ENCODE measurements around the gene GMEB2.
"Not testable (repeated sequence)": the region's sequence is repeated elsewhere in the genome, so short reads cannot be mapped to it uniquely, and the experiment has no call there.

Gene GMEB2, protein sequence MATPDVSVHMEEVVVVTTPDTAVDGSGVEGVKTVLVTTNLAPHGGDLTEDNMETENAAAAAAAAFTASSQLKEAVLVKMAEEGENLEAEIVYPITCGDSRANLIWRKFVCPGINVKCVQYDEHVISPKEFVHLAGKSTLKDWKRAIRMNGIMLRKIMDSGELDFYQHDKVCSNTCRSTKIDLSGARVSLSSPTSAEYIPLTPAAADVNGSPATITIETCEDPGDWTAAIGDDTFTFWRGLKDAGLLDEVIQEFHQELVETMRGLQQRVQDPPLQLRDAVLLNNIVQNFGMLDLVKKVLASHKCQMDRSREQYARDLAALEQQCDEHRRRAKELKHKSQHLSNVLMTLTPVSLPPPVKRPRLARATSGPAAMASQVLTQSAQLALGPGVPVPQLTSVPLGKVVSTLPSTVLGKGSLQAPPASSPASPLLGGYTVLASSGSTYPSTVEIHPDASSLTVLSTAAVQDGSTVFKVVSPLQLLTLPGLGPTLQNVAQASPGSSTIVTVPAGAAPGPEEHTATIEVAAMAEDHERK

DNA sequence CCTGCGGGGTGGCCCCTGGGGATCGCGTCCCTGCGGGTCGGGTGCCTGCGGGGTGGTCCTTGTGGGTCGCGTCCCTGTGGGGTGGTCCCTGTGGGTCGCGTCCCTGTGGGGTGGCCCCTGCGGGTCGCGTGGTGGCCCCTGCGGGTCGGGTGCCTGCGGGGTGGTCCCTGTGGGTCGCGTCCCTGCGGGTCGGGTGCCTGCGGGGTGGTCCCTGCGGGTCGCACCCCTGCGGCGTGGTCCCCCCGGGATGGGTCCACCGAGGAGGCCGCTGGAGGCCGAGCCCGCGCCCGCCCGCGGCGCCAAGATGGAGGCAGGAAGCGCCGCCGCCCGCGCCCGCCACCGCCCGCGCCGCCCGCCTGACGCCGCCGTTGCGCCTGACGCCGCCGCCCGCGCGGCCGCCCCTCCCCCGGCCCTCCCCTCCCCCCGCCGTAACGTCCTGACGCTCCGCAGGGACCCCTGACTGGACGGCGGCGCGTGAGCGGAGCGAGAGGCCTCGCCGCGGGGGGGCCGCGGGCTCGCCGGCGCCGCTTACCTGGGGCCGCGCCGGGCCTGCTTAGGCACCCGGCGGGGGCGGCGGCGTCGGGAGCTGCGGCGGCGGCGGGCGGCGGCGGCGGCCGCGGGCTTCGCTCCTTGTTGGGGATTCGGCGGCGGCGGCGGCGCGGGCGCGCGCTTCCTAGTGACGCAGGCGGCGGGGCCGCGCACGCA is at the start of gene GMEB2:
GMEB2 (minus strand) TSS at position 678 of the 705 bp plus-strand sequence. CDS start 7,704 bp downstream, outside the sequence.
- peak; percentile 67 for DNase-seq (ENCODE audit: low read depth)

DNA sequence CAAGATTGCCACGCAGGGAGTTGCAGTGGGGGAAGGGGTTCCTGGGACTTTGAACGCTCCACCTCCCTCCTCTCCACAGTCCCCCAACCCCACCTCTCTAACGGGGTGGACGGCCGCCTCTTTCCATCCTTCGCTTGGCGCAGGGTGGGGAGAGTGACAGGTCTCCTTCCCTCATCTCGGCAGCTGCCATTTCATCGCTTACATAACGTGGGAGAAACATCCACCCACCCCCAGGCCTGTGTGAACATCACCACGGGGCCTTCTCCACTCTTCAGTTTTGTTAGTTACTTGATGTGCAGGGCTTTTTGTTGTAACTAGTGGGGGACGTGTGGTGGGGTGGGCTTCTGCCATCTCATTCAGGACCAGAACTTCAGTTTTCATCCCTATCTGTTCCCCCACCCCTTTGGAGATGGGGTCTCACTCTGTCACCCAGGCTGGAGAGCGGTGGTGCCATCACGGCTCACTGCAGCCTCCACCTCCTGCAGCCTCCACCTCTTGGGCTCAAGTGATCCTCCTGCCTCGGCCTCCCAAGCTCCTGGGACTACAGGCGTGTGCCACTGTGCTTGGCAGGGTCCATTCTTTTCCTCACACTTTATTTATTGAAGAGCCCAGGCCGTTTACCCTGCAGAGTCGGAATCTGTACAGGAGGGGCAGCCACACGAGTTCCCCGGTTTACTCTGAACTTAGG is 48.9 kb upstream of the GMEB2 start:
- no peak for DNase-seq (ENCODE audit: low read depth)

GRCh38 chr20:63673951-63674350 is 47.0 kb upstream of the GMEB2 start:
- no peak for DNase-seq (ENCODE audit: low read depth)

DNA sequence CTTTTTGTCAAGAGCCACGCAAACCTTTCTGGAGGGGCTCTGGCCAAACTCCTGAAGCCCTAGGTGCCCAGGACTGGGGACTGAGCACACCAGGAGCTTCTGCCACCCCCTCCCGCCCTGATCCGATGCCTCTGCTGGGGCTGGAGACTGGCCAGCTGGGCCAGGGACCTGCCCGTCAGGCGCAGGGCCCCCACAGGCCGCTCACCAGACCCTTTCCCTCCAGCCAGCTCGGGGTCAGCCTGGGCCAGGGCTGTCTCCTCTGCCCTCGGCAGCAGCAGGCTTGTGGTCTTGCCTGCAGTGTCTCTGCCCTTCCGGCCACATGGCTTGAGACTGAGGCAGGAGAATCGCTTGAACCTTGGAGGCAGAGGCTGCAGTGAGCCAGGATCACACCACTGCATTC is 45.8 kb upstream of the GMEB2 start:
- no peak for DNase-seq (ENCODE audit: low read depth)

DNA sequence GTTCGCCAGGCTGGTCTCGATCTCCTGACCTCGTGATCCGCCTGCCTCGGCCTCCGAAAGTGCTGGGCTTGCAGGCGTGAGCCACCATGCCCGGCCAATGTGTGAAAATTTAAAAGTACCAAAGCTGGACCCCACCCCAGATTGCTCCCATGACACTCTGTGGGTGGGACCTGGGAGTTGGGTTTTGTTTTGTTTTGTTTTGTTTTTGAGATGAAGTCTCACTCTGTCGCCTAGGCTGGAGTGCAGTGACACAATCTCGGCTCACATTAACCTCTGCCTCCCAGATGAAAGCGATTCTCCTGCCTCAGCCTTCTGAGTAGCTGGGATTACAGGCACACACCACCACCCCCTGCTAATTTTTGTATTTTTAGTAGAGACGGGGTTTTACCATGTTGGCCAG is 44.8 kb upstream of the GMEB2 start:
- not testable (repeated sequence) for DNase-seq (ENCODE audit: low read depth)

GRCh38 chr20:63668351-63668750 is 41.5 kb upstream of the GMEB2 start:
- no peak for DNase-seq (ENCODE audit: low read depth)

DNA sequence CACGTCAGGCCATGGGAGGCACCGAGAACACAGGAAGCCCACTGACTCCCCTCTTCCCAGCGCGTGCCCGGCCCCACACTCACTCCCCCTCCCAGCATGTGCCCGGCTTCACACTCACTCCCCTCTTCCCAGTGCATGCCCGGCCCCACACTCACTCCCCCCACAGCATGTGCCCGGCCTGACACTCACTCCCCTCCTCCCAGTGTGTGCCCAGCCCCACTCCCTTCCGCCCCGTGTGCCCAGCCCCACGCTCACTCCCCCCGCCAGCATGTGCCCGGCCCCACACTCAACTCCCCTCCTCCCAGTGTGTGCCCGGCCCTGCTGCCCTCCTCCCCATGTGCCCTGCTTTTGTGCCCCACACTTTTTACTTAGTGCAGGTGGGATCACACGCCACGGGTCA is 41.0 kb upstream of the GMEB2 start:
- DNase-seq (ENCODE audit: low read depth), result no peak

GRCh38 chr20:63665708-63666107 is 38.8 kb upstream of the GMEB2 start:
- no peak for DNase-seq (ENCODE audit: low read depth)

DNA sequence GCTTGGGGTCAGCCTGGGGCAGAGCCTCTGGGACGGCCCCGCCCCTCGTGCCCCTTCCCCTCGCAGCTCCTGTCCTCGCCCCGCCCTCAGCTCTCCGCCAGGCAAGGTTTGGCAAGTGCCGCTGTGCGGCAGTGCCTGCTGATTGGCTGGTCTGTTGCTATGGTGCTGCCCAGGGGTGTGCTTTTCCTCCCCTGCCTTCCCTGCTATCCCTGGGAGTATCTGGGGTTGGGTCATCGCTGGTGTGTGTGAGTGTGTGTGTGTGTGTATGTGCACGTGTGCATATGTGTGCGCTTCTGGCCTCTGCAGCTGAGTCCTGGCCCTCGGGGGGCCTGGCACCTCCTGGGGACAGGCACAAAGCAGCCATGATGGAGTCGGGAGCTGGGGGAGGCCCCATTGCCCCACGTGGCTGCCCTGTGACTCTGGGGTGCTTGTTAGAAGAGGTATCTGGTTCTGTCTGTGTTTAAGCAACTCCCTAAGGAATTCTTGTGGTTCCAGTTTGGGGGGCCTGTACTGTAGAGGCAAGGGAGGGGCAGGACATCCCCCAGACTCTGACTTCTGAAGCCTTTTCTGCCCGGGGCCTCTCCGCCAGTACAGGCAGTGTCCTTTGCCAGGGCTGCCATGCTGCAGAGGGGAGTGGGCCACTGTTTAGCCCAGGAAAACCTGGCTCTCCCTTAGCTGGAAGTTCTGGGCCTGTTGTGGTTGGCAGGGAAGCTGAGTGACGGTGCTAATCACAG is 38.1 kb upstream of the GMEB2 start:
- DNase-seq (ENCODE audit: low read depth), result no peak

DNA sequence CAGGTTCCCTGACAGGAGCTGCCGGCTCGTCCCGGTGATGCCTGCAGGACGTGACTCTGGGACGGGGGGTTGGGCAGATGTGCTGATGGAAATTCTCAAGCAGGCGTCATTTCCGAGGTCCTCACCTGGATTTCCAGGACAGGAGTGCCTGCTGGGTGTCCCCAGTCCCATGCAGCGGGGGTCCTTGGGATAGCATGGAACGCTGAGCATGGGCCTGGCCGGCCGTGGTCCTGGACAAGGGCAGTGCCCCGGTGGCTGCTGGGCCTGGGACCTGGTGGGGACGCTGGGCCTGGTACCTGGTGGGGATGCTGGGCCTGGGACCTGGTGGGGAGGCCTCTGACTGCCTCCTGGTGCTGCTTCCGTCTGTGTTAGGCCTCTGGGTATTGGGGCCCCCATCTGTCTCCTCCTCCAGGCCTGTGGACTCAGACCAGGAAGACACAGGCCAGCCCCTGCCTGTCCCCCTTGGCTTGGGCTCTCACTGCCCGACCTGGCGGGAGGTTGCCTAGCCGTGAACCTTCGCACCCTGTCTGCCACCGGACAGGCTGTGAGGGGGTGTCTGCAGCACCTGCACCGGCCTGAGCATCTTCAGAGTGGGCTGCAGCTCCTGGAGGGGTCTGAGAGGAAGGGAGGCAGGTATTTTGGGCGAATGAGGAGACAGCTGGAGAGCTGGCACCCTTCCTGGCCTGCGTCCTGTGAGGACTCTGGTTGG is 37.4 kb upstream of the GMEB2 start:
- DNase-seq (ENCODE audit: low read depth), result no peak

DNA sequence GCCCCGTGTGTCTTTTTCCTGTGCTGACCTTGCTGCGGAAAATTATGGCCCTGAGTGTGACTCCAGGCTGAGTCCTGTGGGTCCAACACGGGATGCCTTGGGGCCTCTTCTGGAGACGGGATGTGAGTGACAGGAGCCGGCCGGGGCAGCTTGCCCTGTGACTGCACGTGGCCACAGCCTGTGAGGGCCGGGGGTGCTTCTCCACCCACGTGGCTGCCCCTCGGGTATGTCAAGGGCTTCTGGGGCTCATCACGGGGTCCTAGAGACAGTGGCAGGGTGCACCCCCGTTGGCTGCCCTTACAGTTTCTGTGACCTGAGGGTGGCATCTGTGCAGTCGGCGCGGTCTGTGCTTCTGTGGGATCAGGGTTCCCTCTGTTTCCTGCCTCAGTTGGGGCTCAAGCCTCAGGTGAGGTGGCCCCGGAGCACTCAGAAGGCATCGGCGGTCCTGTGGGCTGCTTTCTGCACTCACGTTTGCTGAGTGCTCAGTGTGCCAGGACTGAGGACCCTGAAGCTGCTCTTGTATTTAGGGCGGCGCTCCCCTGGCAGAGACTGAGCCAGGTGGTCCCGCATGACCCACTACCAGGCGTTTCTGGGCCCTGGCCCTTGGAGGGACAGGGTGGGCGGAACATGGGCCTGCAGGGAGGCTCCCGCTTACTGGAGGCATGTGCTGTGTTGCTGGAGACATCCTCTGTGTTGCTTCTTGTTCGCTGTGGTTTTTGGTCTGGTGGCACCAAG is 36.6 kb upstream of the GMEB2 start:
- no peak for DNase-seq (ENCODE audit: low read depth)

DNA sequence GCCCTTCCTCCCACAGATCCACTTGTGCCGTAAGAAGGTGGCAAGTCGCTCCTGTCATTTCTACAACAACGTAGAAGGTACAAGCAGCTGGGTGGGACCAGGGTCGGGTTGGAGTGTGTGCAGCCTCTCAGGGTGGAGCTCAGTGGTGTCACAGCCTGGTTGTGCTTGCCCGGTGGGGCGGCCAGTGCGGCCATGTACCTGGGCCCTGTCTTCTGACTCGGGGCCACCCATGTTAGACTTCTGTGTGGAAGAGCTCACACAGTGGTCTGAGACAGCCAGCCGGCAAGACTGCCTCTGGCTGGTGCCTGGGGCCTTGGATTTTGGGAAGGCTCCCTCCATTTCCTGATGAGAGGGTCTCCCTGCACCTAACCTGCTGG is 35.9 kb upstream of the GMEB2 start:
- DNase-seq (ENCODE audit: low read depth), result no peak

DNA sequence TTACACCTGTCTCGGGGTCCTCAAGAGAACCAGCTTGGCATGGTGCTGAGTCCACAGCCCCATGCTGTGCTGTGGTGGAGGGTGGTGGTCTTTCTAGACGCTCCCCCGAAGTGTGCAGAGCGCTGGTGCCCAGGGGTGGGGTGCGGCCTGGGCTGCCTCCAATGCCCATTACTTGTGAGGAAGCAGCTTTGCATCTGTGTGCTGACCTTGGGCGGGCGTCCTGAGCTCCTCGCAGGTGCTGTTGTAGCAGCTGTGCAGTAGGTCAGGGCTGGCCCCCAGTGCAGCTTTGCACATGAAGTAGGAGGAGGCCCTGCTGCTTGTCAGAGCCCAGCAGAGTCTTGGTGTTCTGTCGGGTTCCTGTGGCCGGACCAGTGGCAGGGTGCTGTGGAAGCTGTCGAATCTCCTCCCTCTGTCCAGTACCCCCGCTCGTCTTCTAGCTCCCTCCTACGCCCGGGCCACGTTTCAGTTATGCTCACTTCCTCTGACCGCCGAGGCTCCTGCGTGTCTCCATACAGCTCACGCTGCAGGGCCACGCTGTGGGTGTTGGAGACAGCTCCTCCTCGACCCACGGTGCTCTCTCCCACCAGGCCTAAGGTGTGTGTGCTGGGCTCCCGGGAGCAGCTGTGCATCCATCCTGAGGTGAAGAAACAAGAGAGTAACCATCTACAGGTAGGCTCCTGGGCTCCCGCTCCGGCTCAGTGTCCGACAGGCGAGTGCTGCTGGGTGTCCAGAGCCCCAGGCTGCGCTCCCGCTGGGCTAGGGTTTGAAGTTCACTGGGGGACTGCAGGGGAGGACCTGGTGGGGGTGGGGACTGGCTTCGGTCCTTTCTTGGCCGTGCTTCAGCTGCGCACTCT is 35.3 kb upstream of the GMEB2 start:
- DNase-seq (ENCODE audit: low read depth), result no peak

- DNase-seq (ENCODE audit: low read depth), result no peak
Observed at GRCh38 chr20:63661108-63661507, 34.2 kb upstream of the GMEB2 start.

DNA sequence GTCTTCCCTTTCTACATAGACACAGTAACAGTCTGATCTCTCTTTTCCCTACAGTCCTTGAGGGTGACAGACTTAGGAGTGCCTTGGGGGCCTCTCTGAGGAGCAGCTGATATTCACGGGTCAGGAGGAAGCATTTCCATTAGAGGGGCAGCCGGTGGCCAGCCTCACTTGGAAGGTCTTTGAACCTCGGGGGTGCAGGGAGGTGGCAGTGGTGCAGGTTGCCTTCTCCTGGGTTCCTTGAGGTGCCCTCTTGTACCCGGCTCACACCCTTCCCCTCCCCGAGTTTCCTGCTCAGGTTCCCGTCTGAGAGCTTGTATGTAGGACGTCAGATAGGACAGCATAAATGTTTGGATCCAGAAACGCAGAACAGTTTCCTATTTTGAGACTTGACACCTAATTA is 33.7 kb upstream of the GMEB2 start:
- DNase-seq (ENCODE audit: low read depth), result no peak

GRCh38 chr20:63660174-63660573 is 33.3 kb upstream of the GMEB2 start:
- DNase-seq (ENCODE audit: low read depth), result not testable (repeated sequence)

DNA sequence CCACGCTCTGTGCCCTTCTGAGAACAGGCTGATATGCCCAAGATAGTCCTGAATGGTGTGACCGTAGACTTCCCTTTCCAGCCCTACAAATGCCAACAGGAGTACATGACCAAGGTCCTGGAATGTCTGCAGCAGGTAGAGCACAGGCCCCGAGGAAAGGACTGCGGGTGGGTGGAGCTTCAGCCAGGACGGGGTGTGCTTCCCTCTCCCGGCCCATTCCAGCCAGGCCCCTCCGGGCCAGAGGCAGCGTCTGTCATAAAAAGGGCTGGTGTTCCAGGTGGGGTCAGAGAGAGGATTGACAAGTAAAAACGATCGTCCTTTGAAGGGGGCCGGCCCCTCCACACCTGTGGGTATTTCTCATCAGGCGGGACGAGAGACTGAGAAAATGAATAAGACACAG is 32.5 kb upstream of the GMEB2 start:
- no peak for DNase-seq (ENCODE audit: low read depth)

DNA sequence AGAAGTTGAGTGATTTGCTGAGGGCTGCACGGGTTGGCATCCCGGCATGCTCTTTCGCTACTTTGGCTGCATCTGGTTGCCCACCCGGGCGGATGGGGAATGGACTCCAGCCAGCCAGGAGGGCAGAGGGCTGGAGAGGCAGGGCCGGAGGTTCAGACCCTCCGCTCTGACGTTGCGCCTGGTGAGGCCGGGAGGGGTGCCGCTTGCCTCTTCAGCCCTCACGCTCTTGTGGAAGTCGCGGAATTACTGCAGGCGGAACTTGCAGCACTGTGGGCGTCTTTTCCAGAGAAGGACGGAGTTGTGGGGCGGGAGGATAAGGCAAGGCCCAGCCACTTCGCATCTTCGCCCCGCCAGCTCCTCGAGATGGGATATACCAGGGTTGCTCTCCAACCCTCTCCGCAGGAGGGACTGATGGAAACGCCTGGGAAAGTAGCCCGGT is 31.9 kb upstream of the GMEB2 start:
- DNase-seq (ENCODE audit: low read depth), result peak; percentile 60

GRCh38 chr20:63657937-63658748 is 31.2 kb upstream of the GMEB2 start, which contains the start of gene RTEL1:
Gene RTEL1 (plus strand): TSS chr20:63658312. CDS start chr20:63659403, 1,091 bp downstream.
- peak; percentile 92 for DNase-seq (ENCODE audit: low read depth)

All from fibroblast of gingiva (primary cell).